Brain microvascular endothelial cell (primary cell): ENCODE results near the gene PPP1R26.
"Not testable (repeated sequence)": the region's sequence is repeated elsewhere in the genome, so short reads cannot be mapped to it uniquely, and the experiment has no call there.

Source experiments
- DNase-seq: peaks from one replicate; pipeline ENCODE4 v3.0.0-alpha.2; 2020
- H3K27ac ChIP-seq: fragments of 250-450 bp; sonication (Bioruptor Pico); 2 replicates; pipeline ENCODE4 v1.5.1; 2020; ENCODE audit warnings: mild to moderate bottlenecking, moderate library complexity
- H3K27me3 ChIP-seq: fragments of 250-450 bp; sonication (Bioruptor Pico); replicated peaks from 2 replicates; pipeline ENCODE4 v1.5.1; 2020; ENCODE audit warnings: mild to moderate bottlenecking
- H3K36me3 ChIP-seq: fragments of 250-450 bp; sonication (Bioruptor Pico); replicated peaks from 2 replicates; pipeline ENCODE4 v1.5.1; 2020; ENCODE audit warnings: mild to moderate bottlenecking
- H3K4me3 ChIP-seq: 2 replicates; pipeline ENCODE4 v1.5.1; 2011; ENCODE audit warnings: low read depth, mild to moderate bottlenecking, control low read depth, low read length, moderate library complexity
- in situ Hi-C: cut with HindIII; loops from 2 replicates; pipeline ENCODE4 v1.10.0; 2017; ENCODE audit warnings: low sequenced_read_pairs, low pct_ligation_motif_present
- TF ChIP-seq, protein P1 (sequence below): IDR thresholded peaks from 2 replicates; pipeline ENCODE4 v1.5.1; 2011; ENCODE audit warnings: low read depth, mild to moderate bottlenecking, moderate library complexity, low read length, control low read depth, inconsistent platforms; ENCODE audit errors: missing control alignments

PPP1R26 gene

DNA sequence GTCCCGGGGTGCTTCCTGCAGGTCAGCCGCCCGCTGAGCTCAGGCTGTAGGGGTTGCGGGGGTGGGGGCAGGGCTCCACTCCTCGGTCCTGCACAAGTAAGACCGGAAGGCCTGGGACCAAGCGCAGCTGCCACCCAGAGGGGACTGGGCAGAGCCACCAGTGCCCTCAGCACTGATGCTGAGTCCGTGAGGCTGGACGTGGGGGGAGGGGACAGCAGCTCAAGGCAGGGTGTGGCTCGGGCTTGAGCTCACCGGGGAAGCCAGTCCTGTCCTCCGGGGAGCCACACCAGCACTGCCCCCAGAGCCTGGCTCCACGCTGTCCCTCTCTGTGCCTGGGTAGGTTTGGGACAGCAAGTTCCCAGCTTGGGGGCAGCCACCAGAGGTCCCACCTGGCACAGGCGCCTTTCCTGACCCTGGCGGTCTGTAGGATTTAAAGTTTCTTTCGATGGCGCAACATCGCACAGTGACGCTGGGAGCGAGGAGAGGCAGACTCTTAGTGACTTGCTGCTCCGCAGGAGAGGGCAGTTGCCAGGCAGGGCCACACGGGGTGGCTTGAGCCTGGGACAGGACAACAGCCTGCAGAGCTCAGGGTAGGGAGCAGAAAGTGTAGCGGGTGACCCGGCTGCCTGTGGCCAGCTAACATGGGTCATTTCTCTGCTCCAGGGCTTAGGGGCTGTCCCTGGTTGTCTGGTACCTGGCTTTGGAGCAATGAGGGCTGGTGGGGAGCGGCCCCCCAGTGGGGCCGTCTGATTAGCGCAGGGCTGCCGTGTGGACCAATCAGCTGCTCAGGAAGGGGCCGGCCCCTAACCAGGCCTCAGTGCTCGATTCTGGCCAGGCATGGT lies 47.4 kb downstream of the PPP1R26 start:
- in situ Hi-C loops = no loop called here
- Histone ChIP-seq H3K27me3 (no peaks in the 10 kb centered on the region), H3K27ac (no peak overlapping the region), H3K4me3 (no peak overlapping the region), H3K36me3 (no peaks in the 10 kb centered on the region)
- TF ChIP-seq, protein P1, sequence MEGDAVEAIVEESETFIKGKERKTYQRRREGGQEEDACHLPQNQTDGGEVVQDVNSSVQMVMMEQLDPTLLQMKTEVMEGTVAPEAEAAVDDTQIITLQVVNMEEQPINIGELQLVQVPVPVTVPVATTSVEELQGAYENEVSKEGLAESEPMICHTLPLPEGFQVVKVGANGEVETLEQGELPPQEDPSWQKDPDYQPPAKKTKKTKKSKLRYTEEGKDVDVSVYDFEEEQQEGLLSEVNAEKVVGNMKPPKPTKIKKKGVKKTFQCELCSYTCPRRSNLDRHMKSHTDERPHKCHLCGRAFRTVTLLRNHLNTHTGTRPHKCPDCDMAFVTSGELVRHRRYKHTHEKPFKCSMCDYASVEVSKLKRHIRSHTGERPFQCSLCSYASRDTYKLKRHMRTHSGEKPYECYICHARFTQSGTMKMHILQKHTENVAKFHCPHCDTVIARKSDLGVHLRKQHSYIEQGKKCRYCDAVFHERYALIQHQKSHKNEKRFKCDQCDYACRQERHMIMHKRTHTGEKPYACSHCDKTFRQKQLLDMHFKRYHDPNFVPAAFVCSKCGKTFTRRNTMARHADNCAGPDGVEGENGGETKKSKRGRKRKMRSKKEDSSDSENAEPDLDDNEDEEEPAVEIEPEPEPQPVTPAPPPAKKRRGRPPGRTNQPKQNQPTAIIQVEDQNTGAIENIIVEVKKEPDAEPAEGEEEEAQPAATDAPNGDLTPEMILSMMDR = no peak
- DNase-seq = no peak

DNA sequence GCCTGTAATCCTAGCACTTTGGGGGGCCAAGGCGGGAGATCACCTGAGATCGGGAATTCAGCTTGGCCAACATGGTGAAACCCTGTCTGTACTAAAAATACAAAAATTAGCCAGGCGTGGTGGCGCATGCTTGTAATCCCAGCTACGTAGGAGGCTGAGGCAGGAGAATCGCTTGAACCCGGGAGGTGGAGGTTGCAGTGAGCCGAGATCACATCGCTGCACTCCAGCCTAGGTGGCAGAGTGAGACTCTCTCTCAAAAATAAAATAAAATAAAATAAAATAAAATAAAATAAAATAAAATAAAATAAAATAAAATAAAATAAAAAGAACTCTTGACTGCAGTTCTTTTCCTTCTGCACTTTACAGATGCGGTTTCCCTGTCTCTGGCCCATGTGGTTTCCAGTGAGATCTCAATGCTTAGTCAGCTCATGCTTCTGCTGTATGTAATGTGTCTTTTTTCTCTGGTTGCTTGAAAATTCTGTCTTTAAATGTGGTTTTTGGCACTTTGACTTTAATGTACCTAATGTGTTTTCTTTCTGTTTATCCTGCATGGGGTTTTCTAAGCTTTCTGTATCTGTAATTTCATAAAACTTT lies 49.4 kb downstream of the PPP1R26 start:
- DNase-seq, H3K36me3 ChIP-seq, H3K27ac ChIP-seq, H3K4me3 ChIP-seq, in situ Hi-C loops, H3K27me3 ChIP-seq: not testable (repeated sequence)

DNA sequence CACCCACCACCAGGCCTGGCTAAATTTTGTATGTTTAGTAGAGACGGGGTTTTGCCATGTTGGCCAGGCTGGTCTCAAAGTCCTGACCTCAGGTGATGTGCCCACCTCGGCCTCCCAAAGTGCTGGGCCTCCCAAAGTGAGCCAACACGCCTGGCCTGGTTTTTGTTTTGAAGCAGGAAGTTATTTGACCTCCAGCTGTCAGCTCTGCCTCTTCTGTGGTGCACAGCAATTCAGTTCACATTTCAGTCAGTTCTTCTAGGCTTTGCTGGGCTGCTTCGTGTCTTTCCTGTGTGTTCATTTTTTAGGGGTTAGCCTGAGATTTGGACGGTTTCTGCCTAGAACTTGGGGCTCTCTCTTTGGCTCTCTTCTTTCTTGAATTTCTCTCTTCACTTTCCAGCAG lies 50.6 kb downstream of the PPP1R26 start:
- H3K4me3 ChIP-seq = no peak overlapping the region
- DNase-seq = no peak
- H3K27me3 ChIP-seq = no peaks in the 10 kb centered on the region
- in situ Hi-C loops = no loop called here
- H3K27ac ChIP-seq = no peak overlapping the region
- no peaks in the 10 kb centered on the region for H3K36me3 ChIP-seq
- TF ChIP-seq, protein P1 = no peak

DNA sequence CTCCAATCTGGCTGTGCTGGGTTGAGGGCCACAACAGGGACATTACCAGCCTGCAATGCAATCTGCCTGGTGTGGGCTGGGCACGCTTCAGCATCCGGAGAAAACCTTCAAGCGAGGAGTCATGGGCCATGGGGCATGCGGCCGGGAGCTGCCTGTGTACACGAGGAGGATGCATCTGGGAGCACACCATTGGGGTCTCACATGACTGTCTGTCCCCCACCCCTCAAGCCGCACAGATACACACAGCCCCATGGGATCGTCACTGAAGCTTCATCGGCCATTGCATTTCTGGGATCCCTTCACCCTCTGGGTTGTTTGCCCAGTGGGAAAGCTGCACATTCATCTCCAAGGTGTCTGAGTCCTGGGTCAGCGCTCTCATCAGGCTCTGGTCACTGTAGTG lies 51.5 kb downstream of the PPP1R26 start:
- DNase-seq = no peak
- no peak overlapping the region for H3K27ac ChIP-seq
- H3K27me3 ChIP-seq = no peaks in the 10 kb centered on the region
- in situ Hi-C loops = no loop called here
- no peak overlapping the region for H3K4me3 ChIP-seq
- TF ChIP-seq, protein P1 = no peak
- H3K36me3 ChIP-seq = no peaks in the 10 kb centered on the region

DNA sequence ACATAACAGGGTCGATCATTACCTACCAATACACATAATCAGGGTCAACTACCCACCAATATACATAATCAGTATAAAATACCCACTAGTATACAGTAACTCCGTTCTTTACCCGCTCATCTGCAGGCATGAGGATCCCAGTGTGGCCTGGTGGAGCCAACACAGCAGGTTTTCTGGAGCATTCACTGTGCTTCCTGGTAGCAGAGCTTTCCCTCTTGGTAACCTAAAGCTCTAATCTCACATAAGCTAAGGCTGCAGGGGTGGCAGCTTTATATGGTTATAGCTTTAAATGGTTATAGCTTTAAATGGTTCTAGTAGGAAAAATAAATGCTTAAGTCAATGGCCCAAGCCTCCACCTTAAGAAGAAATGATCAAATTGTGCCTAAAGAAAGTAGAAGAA lies 53.5 kb downstream of the PPP1R26 start:
- H3K4me3 ChIP-seq = no peak overlapping the region
- TF ChIP-seq, protein P1 = no peak
- in situ Hi-C loops = no loop called here
- H3K27ac ChIP-seq = no peak overlapping the region
- H3K36me3 ChIP-seq = no peaks in the 10 kb centered on the region
- no peaks in the 10 kb centered on the region for H3K27me3 ChIP-seq
- no peak for DNase-seq

DNA sequence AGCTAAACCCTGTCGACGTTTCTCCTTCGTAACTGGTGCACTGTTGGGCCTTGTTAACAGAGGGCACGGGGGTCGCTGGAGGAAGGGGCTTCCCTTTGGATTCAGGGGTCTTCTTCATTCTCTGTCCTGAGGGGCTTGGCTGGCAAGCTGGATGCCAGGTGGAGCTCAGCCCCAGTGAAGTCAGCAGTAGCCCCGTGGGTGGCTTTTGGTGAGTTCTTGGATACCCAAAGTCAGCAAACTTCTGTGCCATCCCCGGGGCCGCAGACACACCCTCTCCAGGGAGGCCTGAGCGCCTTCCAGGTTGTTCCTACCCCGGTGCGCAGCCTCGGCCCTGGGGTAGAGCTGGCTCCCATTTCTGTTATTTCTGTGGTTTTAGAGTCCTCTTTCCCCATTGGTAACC lies 54.1 kb downstream of the PPP1R26 start:
- DNase-seq = no peak
- no peaks in the 10 kb centered on the region for H3K27me3 ChIP-seq
- in situ Hi-C loops = no loop called here
- no peaks in the 10 kb centered on the region for H3K36me3 ChIP-seq
- TF ChIP-seq, protein P1 = no peak
- no peak overlapping the region for H3K4me3 ChIP-seq
- no peak overlapping the region for H3K27ac ChIP-seq

DNA sequence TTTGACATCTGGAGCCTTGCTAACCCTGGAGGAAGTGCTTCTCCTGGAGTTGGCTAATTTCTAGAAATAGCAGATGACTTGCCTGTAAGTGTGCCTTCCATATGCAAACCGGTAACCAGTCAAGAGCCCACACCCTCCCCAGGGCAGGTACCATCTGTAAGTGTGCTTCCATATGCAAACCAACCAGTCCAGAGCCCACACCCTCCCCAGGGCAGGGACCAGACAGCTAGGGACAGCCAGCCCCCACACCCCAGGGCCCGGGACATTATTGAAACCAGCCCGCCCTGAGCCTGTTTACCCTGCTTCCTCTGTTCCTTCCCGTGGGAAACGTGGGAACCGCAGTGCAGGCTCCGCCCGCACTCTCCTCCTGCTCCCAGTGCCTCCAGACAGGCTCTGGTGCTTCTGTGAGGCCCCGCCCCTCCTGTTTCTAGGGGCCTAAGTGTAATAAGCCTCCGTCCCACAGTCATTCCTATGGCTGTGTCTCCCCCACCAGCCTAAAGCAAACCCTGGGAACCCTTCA lies 54.7 kb downstream of the PPP1R26 start:
- H3K27me3 ChIP-seq, in situ Hi-C loops, H3K36me3 ChIP-seq, H3K4me3 ChIP-seq: not testable (repeated sequence)
- peak; percentile 48 for DNase-seq
- peak overlapping the region; percentile 10 for H3K27ac ChIP-seq

DNA sequence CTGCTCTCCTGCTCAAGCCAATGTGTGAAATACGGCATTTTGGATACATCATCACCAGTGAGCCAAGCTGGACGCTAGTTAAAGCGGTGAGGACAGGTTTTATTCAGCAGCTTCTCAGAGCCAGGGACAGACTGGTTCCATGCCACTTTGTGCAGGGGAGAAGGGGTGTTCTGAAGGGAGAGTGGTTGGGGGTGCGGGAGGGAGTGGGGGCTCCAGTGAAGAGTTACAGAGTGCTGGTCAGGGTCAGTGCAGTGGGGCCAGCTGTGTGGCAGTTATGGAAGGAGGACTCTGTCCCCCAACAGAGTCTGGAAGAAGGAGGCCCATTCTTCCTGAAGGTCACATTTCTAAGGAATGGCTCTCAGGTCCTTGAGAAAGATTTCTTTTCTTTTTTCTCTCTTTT lies 55.2 kb downstream of the PPP1R26 start:
- H3K36me3 ChIP-seq, DNase-seq, H3K27ac ChIP-seq, H3K4me3 ChIP-seq, in situ Hi-C loops, H3K27me3 ChIP-seq: not testable (repeated sequence)

DNA sequence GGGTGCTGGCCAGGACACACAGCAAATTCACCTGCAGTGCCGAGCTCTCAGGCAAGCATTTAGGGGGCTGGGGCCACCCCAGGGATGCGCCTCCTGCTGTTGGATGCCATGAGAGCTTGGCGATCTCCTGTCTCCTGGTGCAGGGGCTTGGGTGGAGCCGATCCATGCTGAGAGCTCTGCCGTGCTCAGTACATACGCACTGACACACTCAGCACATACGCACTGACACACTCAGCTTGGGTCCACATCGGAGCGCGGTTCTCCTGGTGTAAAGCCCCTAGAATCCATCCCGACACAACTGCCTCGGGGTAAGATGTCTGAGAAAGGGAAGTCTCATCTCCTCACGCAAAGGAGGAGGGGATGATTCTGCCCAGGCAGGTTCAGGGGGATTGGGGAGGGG lies 56.0 kb downstream of the PPP1R26 start:
- H3K27me3 ChIP-seq, in situ Hi-C loops, H3K27ac ChIP-seq, DNase-seq, H3K36me3 ChIP-seq, H3K4me3 ChIP-seq: not testable (repeated sequence)
